T-helper 2 cell treated with Interferon-gamma antibody and Interleukin-4, amounts not matched to agents 100 ng/mL and 5 ng/mL, for 36 hours (primary cell): ENCODE measurements around the gene SOCS3. TPM values are rescaled to one million over a fixed set of nuclear protein-coding genes. Genes with fewer than 3 reads are reported as not detected.

ENCODE experiments used
- intact Hi-C: fragments of 100-400 bp; cut with micrococcal nuclease; formaldehyde crosslinking; loops from one replicate; pipeline ENCODE4 v1.15.1; 2023
- total RNA-seq: library from RNA; stranded (reverse); gene quantifications from 2 replicates; pipeline ENCODE4 v1.2.3, GENCODE V29; 2022

SOCS3 gene
- total RNA-seq, 1 donor from 2014 or later: 23.5 TPM

DNA sequence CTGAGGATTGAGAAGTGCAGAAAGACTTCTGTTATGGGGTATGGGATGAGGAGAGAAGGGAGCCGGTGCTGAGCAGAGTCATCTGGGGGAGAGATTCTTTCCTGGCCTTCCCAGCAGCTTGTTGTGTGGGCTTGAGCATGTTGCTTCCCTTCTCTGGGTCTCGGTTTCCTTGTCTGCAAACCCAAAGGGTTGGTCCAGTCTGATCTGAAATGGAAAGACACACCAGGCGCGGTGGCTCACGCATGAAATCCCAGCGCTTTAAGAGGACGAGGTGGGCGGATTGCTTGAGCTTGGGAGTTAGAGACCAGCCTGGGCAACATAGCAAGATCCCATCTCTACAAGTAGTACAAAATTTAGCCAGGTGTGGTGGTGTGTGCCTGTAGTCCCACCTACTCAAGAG lies 6.0 kb downstream of the SOCS3 start:
- intact Hi-C loops: no loop called here

DNA sequence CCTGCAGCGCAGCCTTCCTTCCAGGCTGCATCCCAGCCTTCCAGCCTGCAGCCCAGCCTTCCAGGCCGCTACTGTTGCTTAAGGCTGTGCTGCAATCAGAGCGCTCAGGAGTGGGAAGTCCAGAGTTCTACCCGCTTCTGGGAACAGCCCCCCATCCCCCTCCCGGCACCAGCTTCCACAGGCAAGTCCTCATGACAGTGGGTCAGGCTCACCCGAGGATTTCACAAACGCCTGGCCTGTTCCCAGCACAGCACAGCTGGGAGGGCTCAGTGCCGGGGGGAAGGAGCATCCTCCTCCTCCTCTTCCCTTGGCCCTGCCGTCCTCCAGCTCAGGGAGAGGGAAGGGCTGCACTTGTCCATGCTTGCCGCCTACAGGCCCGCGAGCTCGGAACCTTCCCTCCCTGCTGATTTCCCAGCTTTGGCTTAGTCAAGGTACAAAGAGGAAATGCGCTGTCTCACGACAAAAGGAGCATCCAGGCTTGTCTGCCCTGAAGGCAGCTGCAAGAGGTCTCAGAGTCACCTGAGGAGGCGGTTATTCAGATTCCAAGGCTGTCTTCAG lies 8.3 kb downstream of the SOCS3 start:
- intact Hi-C loops: no loop called here

DNA sequence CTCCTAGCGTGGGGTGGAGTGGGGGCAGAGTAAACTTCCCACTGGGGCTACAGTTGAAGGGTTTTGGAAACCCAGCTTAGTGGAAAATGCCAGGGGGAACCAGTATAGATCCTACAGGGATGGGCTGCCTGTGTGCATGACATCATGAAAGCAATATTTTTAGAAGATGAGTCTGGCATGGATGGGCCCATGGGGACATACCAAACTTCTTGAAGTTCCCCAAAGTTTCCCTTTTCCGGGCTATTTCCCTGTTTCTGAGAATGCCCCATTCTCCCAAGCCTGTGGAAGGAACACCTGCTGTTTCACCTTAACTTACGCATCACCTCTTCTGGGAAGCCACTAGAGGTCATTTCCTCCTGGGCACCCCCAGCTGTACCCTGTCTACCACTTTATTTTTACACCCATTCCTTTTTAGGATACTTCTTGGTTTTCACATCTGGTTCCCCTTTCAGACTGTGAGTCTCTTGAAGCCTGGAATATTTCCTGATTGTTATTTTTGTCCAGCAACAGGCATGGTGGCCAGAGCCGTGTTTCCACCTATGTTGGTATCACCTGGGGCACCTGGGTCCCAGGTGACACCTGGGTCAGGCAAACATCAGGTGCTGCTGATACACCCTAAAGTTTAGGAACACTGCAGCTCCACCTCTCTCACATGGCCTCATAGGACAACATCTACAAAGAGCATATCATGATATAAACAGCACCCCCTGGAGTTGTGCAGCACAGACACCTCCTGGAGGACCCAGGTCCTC lies 9.8 kb downstream of the SOCS3 start:
- intact Hi-C loops: no loop called here

DNA sequence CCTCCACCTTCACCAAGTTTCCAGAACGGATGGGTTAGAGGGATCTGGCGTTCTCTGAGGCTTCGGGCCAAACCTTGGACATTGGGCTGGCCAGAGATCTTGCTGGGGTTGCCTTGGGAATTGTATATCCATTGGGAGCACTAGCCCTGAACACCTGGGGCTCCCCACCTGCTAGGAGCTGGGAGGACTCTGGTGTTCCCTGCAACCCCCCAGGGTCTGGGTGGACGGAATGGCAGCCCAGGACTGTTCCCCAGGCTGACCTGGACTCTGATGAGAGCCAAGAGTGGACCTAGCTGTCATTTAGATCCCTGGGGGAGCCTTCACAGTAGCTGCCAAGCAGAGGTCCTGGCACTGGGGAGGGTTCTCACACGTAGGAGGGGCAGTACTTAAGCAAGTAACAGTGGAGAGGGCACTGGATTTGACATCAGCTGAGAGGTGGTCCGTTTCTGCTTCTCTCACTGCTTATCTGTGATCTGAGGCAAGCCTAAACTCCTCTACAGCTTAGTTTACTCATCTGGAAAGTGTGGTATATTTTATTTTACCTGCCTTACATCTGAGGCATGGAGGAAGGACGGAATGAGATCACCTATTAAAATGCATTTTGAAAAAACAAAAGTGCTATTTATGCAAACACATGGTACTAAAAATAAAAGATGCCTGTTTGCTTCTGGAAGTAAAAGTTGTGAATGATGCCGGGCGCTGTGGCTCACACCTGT lies 11.7 kb downstream of the SOCS3 start:
- intact Hi-C loops: no loop called here

DNA sequence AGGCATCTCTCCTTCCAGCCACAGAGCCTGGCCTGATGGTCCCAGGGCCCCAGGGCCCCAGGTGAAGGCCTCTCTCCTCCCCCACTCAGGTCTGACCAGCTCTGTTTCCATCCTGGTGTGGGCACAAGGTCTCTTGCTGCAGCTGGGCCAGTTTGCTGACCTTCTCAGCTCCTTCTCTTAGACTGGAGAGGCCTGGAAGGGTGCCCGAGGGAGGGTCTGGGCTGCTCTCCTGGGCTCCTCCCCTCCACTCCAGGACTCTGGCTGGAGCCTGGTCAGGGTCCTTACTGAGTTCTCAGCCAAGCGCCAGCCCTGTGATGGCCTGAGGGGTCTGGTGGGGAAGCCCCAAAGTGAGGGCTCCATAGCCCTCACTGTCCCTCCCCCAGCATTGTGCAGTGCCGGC lies 12.4 kb downstream of the SOCS3 start:
- intact Hi-C loops: no loop called here

DNA sequence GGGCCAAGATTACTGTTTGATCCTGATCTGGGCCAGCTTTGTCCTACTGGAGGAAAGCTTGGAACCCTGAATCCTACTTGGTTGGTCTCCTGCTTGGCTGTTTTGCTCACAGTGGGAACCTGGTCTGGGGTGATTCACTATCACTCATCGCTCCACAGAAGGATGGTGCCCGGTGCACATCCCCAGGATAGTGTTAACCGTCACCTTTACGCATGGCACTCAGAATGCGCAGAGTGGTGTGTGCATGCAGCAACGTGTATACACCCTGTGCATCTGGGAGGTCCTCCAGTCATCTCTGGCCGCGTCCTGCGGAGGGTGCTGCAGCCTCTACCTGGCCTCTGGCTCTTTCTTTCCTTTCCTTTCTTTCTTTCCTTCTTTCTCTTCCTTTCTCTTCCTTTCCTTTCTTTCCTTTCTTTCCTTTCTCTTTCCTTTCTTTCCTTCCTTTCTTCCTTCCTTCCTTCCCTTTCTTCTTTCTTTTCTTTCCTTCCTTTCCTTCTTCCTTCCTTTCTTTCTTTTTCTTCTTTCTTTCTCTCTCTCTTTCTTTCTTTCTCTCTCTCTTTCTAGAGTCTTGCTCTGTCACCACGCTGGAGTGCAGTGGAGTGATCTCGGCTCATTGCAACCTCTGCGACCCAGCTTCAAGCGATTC lies 13.1 kb downstream of the SOCS3 start:
- intact Hi-C loops: no loop called here

DNA sequence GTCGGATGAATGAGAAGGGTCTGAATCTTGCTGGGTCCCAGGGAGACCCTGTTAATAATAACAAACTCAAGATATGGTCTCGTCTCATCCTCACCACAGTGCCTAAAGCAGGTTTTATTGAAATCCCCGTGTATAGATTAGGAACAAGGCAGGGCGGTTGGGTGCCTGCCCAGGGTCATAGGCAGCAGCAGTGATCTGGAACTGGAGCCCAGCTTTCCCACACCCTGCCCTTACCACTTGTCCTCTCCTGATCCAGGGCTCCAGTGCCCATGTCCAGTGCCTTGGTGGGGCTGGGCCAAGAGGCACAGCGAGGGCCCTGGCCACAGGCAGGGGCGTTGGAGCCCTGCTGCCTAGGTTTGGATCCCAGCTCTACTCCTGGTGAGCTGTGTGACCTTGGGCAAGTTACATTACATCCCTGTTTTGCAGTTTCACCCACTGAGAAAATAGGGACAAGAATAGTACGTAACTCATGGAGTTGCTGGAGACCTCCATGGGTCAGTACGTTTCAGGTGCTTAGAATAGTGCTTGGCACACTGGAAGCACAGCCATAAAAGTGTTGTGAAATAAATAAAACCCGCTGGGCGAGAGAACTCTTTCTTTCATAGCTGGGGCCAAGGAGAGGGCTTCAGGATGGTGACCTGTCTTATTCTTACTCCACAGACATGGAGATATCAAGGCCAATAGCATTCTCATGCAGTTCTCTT lies 13.9 kb downstream of the SOCS3 start:
- intact Hi-C loops: no loop called here

DNA sequence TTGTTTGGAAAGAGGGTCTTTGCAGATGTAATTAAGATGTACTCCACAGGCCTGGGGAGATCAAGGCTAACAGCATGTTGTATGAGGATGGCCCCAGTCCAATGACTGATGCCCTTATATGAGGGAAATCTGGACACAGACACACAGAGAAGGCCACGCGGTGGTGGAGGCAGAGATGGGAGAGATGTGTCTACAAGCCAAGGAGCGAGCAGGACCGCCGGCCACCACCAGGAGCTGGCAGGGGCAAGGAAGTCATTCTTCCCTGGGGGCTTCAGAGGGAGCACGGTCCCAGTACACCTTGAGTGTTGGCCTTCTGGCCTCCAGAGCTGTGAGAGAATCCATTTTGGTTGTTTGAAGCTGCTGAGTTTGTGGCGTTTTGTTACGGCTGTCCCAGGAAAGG lies 14.7 kb downstream of the SOCS3 start:
- intact Hi-C loops: no loop called here

DNA sequence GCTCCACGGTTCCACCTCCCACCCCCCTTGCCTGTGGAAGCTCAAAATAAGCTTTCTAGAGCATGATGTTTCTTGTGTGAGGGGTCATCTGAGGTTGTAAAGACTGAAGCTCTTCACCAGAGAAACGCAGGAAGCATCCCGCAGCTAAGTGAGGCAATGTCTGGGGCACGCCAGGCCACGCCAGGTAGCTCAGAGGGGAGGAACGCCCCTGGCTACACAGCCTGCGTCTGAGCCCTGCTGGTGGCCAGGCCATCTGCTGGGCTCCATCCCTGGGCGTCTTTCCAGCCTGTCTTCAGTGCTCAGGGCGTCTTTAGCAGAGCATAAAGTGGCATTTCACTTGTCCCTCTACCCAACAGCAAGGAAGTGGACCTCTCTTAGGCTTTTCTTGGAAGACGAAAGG lies 15.2 kb downstream of the SOCS3 start:
- intact Hi-C loops: no loop called here

DNA sequence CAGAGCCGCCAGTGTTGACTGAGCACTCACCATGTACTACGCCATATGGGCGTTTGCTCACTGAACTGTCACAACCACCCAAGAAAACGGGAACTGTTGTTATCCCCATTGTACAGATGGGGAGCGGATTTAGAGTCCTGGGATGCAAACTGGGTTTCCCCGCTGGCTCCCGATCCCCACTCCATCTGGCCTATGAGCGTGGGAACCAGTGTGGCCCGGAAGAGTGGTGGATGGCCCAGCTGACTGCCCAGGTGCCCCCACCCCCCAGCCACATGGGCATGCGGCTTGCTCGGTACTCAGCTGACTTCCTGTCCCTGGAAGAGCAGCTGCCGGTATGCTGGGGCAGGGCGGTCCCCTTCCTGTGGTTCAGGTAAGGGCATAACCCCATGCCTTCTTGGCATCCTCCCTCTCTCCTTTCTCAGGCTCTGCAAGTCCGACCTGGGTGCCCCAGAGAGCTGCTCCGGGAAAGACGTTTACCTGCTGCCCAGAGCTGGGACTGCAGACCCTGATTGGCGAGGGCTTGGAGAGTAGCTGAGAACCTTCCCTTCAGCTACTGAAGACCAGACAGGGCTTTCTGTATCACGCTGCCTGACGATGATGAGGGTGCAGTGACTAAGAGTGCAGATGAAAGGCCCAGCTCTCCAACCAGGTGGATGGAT lies 16.2 kb downstream of the SOCS3 start:
- intact Hi-C loops: loop anchor here (2.0 kb wide), 1 partner anchor 13 kb away; no protein-coding TSS in a partner anchor

DNA sequence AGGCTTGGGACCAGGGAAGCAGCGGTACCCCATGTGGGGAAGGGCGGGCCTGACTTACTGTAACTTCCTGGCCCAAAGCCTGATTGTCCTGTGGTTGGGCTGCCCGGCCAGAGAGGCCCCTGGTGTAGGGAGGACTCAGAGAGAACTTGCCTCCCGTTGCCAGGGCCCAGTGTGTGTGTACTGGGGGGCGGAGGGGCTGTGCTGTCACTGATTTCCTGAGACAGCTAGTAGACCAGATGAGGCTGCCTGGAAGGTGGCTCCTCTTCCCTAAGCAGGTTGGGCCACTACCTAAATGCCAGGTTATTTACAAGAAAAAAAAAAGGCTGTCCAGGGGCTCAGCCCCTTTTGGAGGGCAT lies 16.7 kb downstream of the SOCS3 start:
- intact Hi-C loops: loop anchor here (2.0 kb wide), 1 partner anchor 14 kb away; no protein-coding TSS in a partner anchor

DNA sequence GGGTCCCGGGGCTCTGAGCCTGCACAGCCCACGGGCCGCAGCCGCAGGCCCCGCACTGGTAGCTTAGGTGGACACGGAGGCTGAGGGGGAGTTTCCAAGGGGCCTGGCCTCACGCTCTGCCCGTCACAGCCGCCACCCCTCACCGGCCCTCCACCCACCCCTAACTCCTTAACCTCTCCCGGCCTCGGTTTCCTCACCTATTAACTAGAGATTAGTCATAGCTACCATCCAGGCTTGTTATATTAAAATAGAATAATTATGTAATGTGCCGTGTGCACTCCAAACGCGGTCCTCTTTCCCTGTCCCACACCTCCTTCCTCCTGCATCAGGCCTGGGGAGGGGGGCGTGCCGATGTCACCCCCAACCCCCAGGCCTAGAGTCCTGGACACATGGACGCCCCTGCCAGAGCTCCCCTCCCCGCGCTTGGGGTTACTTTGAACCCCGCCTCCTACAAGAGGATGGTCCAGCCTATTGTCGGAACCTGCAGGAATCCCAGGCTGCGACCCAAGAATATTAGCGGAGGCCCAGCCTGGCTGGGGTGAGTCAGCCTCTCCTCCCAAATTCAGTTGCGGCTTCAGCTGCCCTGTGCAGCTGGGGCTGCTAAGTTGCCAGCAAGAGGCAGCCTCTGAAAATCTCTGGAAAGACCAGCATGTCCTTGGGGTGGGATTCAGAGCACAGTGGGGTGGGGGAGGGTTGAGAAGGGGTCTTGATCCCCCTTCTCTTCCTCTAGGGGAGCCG lies 17.3 kb downstream of the SOCS3 start:
- intact Hi-C loops: loop anchor here (2.0 kb wide), 1 partner anchor 14 kb away; no protein-coding TSS in a partner anchor

DNA sequence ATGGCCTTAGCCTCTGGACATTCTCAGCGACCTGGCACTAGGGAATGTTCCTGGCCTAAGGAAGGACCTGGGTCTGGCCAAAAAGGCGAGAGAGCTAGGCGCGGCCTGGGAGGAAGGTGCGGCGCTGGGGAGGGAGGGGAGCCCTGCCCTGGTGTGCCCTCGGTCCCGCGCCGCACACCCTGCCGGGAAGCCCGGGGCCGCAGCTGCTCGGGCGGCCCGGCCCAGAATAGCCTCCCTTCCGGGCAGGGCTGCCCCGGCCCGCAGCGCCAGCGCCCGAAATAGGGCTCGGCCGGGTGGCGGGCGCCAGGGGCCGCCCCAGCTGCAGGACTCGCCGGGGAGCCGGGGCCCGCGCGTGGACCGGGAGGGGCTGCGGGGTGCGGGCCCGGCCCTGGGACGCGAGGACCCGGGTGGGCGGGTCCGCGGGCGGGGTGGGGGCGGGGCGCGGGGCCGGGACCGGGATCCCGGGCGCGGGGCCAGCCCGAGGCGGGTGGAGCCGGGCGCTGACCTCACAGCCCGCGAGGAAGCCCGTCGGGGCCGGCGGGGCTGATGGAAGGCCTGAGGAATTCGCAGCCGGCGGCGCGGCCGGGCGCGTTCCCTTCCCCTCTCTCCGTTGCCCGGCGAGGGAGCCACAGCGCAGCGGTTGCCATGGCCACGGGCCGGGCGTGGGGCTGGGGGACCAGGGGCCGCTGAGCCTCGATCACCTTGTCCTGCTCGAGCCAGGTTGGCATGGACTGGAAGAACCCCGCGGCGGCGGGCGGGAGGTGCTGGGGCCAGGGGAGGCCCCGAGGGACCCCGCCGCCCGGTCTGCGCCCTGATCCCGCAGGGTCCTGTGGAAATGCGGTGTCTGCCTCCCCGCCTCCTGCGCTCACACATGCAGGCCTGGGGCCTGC lies 18.1 kb downstream of the SOCS3 start:
- intact Hi-C loops: loop anchor here (2.0 kb wide), 1 partner anchor 15 kb away; no protein-coding TSS in a partner anchor

DNA sequence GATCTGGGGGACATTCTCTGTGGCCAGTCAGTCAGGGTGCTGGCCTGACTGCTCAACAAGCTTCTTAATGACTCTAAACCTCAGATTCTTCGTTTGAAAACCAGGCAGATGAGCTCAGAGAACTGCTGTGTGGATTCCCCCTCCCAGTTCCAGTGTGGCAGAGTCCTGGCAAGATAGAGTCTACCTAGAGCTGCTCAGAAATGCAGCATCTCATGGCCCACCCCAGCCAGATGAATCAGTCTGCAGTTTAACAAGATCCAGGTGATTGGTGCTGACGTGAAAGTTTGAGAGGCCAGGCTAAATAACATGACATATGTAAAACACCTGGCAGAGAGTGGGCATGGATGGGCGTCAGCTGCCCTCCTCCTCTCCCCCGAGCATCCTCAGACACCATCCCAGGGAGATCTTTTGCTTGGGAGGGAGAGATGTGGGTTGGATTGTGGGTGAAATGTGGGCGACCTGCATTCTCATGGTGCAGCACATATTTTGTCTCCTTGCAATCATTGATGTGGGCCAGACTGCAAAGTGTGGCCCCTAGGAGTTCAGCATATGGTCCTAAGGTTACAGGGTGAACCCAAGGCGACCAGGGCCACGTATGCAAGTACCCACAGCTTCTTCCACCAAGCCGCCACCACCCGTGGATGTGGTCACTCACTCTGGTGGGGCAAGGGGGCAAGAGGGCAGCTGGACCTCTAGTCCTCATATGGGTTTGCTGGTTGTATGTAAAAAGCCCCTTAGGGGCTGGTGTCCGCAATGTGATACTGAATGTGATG lies 19.5 kb downstream of the SOCS3 start:
- intact Hi-C loops: no loop called here

DNA sequence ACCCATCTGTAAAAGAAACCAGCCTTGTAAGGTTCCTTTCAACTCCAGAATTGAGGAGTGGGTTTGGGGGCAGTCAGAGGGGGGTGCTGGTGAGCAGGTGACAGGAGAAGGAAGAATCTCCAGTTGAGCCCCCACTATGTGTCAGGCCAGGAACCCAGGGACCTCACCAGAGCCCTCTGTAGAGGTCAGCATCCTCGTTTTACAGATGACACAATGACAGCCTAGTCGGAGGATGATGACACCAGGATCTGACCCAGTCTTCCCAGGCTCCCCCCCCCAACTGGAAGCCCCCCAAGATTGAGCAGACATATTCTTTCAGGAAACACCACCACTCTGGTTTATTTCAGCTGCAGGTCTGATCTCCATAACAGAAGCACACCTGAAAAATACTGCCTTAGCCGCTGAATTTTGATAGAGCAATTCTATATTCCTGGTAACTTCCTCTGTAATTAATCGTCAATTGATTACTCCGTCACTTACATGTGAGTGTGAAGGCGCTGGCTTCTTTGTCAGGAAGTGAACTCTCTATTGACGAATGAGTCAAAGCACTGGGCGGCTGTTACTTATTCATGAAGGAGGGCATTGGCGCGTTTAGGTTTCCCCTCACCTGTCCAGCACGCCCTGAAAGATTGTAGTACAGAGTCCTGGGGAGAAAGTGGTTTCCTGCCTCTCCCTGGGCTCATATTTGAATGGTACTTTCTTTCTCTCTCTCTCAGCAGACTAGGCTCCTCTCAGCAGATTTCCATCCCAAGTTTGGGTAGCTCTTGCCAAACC lies 21.2 kb downstream of the SOCS3 start:
- intact Hi-C loops: no loop called here

DNA sequence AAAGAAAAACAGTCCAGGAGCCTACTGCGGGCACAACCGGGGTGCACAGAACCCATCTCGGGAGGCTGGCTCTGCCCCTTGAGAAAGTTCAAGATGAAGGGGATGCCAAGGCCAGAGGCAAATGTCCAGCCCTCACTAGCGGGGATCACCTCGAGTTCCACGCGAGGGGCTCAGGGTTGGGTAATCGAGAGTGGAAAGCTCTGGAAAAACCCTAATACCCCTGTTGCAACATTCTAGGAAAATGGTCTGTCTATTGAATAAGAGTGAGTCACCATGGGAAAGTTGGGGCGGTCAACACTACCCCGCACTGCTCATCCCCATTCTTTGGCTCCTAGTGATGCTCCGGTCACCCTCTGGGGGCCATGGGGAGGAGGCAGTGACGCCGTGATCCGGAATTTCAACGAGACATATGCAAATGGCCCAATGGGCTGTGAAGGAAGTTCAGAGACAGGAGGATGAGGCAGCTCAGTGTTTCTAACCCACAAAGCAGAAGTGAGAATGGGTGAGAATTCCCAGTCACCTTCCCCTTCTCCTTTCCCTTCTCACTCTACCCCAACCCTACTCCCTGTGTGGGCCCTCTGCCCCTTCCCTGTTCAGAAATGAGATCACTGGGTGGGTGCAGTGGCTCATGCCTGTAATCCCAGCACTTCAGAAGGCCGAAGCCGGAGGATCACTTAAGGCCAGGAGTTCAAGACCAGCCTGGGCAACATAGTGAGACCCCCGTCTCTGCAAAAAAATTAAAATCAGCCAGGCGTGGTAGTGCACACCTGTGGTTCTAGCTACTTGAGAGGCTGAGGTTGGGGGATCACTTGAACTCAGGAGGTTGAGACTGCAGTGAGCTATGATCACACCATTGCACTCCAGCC lies 22.4 kb downstream of the SOCS3 start:
- intact Hi-C loops: no loop called here

DNA sequence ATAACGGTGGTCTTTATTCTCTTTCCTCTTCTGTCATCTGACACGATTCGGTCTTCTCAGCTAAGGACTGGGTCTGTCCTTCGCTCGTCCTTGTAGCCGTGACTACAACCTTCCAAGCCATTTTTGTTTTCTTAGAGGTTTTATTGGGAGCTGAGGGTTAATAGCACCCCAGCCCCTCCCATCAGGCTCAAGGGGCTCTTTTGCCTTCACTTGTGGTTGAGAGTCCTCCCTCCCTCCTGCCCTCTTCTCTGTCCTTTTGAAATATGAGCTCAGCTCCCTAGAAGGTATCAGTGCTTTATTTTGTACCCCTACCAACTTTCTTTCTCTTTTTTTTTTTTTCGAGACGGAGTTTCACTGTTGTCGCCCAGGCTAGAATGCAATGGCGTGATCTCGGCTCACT lies 24.7 kb downstream of the SOCS3 start:
- intact Hi-C loops: no loop called here
